ENCODE data around the gene HAND2. TPM values are rescaled to one million over a fixed set of nuclear protein-coding genes. Genes with fewer than 3 reads are reported as not detected.

Gene HAND2
- total RNA-seq, 2 donors from 2014 or later = 7.3 to 11.4 TPM

DNA sequence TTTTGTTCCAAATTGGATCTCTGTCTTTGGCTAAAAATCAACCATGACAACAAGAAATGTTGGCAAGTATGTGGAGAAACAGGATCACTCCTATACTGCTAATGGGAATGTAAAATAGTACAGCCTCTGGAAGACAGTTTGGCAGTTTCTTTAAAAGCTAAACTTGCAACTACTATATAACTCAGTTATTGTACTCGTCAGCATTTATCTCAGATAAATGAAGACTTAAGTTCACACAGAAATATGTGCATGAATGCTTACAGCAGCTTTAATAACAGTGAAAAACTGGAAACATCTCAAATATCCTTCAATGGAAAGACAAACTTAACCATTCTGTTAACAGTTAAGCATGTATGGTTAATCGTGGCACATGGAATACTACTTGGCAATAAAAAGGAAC is 15.4 kb upstream of the HAND2 start:
- Histone ChIP-seq H3K4me1 (no peaks in the 10 kb centered on the region), H3K36me3 (replicated peaks in 1 of 2; ENCODE audit: insufficient read depth in 1 of 2, low read depth in 2 of 2) (no peaks in the 10 kb centered on the region), H3K4me3 (no peak overlapping the region), H3K9me3 (no peaks in the 10 kb centered on the region), H3K27ac (no peak overlapping the region), H3K27me3 (no peaks in the 10 kb centered on the region)
- DNase-seq = no peak
- no peak for TF ChIP-seq POLR2A (IDR thresholded peaks at IDR 0.05)
- TF ChIP-seq, protein P1, sequence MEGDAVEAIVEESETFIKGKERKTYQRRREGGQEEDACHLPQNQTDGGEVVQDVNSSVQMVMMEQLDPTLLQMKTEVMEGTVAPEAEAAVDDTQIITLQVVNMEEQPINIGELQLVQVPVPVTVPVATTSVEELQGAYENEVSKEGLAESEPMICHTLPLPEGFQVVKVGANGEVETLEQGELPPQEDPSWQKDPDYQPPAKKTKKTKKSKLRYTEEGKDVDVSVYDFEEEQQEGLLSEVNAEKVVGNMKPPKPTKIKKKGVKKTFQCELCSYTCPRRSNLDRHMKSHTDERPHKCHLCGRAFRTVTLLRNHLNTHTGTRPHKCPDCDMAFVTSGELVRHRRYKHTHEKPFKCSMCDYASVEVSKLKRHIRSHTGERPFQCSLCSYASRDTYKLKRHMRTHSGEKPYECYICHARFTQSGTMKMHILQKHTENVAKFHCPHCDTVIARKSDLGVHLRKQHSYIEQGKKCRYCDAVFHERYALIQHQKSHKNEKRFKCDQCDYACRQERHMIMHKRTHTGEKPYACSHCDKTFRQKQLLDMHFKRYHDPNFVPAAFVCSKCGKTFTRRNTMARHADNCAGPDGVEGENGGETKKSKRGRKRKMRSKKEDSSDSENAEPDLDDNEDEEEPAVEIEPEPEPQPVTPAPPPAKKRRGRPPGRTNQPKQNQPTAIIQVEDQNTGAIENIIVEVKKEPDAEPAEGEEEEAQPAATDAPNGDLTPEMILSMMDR (IDR thresholded peaks at IDR 0.05) = no peak
- 63 to 78% methylated on average over 2 of the region's 2 CpGs for WGBS, 2 donors
- no peak for ATAC-seq
- intact Hi-C loops (cut with DNase I) = no loop called here

DNA sequence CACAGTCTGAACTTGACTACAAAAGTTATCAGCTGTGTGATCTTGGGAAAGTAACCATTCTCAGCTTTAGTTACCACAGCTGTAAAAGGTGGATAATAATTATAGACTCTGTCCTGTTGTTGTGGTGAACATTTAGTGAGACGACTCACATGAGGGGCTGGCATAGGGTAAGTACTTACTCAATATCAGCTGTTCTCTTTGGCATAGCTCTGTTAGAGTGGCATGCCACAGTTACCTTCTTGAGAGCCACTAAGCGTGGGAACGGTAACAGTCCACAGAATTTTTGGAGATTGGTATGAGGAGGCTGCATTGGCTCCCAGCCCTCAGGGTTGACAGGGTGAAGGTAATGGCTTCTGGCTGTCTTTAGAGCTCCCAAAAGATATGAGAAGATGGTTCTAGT is 13.2 kb upstream of the HAND2 start:
- Histone ChIP-seq H3K4me1 (peaks cover 11% of the 10 kb centered on the region), H3K36me3 (replicated peaks in 1 of 2; ENCODE audit: insufficient read depth in 1 of 2, low read depth in 2 of 2) (no peaks in the 10 kb centered on the region), H3K27ac (no peak overlapping the region), H3K4me3 (no peak overlapping the region), H3K9me3 (peaks cover 0 to 5% (median 0%) of the 10 kb centered on the region in 3 donors), H3K27me3 (no peaks in the 10 kb centered on the region)
- intact Hi-C loops (cut with DNase I) = no loop called here
- no peak for TF ChIP-seq POLR2A (IDR thresholded peaks at IDR 0.05)
- TF ChIP-seq, protein P1 (IDR thresholded peaks at IDR 0.05) = no peak
- 56 to 75% methylated on average over 3 of the region's 3 CpGs for WGBS, 2 donors
- ATAC-seq (no peak), DNase-seq (no peak)

DNA sequence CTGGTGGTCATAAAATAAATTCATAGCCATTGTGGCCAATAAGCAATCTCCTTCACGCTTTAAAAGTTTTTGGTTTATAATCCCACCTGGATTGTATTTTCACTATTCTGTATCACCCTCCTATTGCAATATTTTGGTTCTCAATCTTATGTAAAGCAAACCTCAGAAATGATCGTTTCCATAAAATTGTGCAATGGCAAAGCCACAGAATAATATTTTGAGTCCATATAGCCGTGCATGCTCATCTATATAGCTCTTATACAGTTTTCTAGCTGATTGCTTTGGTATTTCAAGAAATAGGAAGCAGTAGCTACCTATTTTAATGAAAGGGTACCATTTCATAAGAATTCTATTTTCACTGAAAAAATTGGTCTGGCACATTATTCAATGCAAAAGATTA is 10.0 kb upstream of the HAND2 start:
- Histone ChIP-seq H3K9me3 (peaks cover 0 to 5% (median 0%) of the 10 kb centered on the region in 3 donors), H3K4me1 (peaks cover 14% of the 10 kb centered on the region), H3K27ac (no peak overlapping the region), H3K36me3 (replicated peaks in 1 of 2; ENCODE audit: insufficient read depth in 1 of 2, low read depth in 2 of 2) (no peaks in the 10 kb centered on the region), H3K4me3 (no peak overlapping the region), H3K27me3 (no peaks in the 10 kb centered on the region)
- DNase-seq (no peak), ATAC-seq (no peak)
- TF ChIP-seq, protein P1 (IDR thresholded peaks at IDR 0.05) = no peak
- TF ChIP-seq POLR2A (IDR thresholded peaks at IDR 0.05) = no peak
- 58 to 79% methylated on average over 3 of the region's 3 CpGs for WGBS, 2 donors
- intact Hi-C loops (cut with DNase I) = no loop called here

DNA sequence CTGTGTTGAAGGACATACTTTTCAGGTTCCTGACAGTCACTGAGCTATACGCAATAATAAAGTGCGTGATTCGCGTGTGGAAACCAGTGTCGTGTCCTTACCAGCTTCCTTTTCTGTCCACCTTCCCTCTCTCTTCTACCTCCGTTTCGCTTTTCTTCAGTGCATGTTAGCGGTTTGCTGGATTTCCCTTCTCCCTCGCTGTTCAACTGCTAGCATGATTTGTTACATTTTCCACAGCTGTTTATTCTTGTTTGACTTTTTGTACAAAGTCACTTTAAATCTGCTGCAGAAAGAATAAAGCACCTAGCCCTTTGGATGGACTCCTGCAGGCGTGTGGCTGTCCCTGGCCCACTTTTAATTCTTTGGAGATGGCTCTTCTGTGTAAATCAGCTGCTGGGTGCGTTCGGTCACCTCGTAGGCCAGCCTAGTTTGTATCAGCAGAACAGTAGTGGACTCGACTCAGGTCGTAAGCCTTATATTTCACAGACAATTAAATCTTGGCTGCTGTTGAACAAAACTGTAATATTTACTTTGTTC is 8.9 kb upstream of the HAND2 start:
- peak; percentile 28 for ATAC-seq
- H3K27ac ChIP-seq = peak overlapping the region in 2 of 4 donors; percentile 1 to 28

More for the DNA sequence above, 8.9 kb upstream of the HAND2 start:
- peaks cover 0 to 5% (median 0%) of the 10 kb centered on the region in 3 donors for H3K9me3 ChIP-seq
- no peaks in the 10 kb centered on the region for H3K36me3 ChIP-seq (replicated peaks in 1 of 2; ENCODE audit: insufficient read depth in 1 of 2, low read depth in 2 of 2)
- peaks cover 14% of the 10 kb centered on the region for H3K4me1 ChIP-seq
- DNase-seq = no peak
- intact Hi-C loops (cut with DNase I) = no loop called here
- no peak overlapping the region for H3K4me3 ChIP-seq
- WGBS, 2 donors = 12 to 19% methylated on average over 15 of the region's 15 CpGs
- H3K27me3 ChIP-seq = no peaks in the 10 kb centered on the region
- TF ChIP-seq, protein P1 (IDR thresholded peaks at IDR 0.05) = no peak
- TF ChIP-seq POLR2A (IDR thresholded peaks at IDR 0.05) = no peak

All from body of pancreas (tissue), 4 donors.